Measurements from ENCODE around the gene BRWD1.

- TF ChIP-seq CTCF (IDR thresholded peaks at IDR 0.05) (no peak), POLR2A (IDR thresholded peaks at IDR 0.05) (no peak)
Observed at GRCh38 chr21:39334611-39335010, 21.2 kb upstream of the BRWD1 start.
